Right lobe of liver (tissue), 4 donors: ENCODE data around the gene GJD2.

Experiments used
- POLR2A ChIP-seq: fragments of 450-650 bp; IDR thresholded peaks from one replicate; pipeline ENCODE4 v1.6.1; 2017; ENCODE audit warnings: antibody characterized with exemption, mild to moderate bottlenecking
- TF ChIP-seq, protein P1 (sequence below), 4 donors: fragments of 200-600 bp in 3 of 4; fragments of 450-650 bp in 1 of 4; IDR thresholded peaks; one replicate each; pipeline versions ENCODE4 v1.5.1 to v1.8.0; 2016 to 2022; ENCODE audit warnings: antibody characterized with exemption in 4 of 4, mild to moderate bottlenecking in 2 of 4
- donor health status: DM: no; HTN: no; CAD: no.
- donor health status: DM: no; HTN: no; CAD: no.
- donor health status: DM: no; HTN: yes; CAD: no.

DNA sequence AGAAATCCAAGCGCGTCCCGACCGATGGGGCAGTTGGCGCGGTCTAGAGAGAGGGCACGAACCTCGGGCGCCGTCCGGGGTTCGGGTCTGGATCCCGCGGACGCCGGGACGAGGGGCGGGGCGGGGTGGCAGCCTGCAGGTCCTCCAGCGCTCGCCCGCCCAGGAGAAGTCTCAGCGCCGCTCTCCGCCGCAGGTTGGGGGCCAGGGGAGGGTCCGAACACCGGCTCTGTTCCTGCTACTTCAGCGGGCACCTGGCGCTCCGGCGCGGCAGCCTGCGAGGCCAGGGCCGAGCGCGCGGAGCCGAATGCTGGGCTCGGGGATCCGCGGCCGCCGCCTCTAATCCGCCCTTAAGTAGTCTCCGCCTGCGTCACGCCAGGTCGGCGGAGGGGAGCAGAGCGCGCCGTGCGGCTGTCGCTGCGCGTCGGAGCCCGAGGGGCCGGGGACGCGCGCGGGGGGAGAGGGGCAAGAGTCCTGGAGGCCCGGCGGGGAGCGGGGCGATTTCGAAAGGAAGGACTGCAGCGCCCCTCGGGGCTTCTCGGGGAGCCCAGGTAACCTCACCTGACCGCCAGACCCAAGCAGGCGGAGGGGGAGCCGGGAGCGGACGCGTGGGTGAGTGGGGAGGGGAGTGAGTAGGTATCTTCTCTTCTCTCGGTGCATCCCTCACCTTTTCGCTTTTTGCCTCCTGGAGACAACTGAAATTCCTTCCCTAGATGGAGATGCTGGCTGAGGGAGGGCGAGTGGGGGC lies at the start of gene GJD2:
- TF ChIP-seq, protein P1, sequence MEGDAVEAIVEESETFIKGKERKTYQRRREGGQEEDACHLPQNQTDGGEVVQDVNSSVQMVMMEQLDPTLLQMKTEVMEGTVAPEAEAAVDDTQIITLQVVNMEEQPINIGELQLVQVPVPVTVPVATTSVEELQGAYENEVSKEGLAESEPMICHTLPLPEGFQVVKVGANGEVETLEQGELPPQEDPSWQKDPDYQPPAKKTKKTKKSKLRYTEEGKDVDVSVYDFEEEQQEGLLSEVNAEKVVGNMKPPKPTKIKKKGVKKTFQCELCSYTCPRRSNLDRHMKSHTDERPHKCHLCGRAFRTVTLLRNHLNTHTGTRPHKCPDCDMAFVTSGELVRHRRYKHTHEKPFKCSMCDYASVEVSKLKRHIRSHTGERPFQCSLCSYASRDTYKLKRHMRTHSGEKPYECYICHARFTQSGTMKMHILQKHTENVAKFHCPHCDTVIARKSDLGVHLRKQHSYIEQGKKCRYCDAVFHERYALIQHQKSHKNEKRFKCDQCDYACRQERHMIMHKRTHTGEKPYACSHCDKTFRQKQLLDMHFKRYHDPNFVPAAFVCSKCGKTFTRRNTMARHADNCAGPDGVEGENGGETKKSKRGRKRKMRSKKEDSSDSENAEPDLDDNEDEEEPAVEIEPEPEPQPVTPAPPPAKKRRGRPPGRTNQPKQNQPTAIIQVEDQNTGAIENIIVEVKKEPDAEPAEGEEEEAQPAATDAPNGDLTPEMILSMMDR (IDR thresholded peaks at IDR 0.05) = no peak
- no peak for TF ChIP-seq POLR2A
